ENCODE measurements around the gene ADAMTS17. TPM values are rescaled to one million over a fixed set of nuclear protein-coding genes. Genes with fewer than 3 reads are reported as not detected.
"Not testable (repeated sequence)": the region's sequence is repeated elsewhere in the genome, so short reads cannot be mapped to it uniquely, and the experiment has no call there.

The ADAMTS17 gene
- total RNA-seq, 1 donor from 2014 or later = 12.4 TPM

DNA sequence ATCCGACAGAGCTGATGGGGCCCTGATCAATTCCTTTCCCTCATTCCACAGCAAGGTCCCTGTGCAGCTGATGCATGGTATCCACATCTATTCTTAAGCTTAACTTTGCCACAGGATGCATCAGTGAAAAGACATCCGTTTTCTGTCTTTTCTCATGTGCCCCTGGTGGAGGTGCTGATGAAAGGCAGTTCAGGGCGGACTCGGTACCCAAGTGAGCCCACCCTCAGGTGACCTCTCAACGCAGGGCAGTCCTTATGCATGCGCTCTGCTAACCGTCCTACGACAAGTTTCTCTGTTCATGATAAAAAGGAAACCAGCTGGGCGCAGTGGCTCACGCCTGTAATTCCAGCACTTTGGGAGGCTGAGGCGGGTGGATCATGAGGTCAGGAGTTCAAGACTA lies 251.4 kb downstream of the ADAMTS17 start:
- DNase-seq = no peak

DNA sequence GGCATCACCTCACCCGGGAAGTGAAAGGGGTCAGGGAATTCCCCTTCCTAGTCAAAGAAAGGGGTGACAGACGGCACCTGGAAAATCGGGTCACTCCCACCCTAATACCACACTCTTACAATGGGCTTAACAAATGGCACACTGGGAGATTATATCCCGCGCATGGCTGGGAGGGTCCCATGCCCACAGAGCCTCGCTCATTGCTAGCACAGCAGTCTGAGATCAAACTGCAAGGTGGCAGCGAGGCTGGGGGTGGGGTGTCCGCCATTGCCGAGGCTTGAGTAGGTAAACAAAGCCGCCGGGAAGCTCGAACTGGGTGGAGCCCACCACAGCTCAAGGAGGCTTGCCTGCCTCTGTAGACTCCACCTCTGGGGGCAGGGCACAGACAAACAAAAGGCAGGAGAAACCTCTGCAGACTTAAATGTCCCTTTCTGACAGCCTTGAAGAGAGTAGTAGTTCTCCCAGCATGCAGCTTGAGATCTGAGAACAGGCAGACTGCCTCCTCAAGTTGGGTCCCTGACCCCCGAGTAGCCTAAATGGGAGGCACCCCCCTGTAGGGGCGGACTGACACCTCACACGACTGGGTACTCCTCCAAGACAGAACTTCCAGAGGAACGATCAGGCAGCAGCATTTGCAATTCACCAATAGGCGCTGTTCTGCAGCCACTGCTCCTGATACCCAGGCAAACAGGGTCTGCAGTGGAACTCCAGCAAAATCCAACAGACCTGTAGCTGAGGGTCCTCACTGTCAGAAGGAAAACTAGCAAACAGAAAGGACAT lies 257.5 kb downstream of the ADAMTS17 start:
- DNase-seq = not testable (repeated sequence)

DNA sequence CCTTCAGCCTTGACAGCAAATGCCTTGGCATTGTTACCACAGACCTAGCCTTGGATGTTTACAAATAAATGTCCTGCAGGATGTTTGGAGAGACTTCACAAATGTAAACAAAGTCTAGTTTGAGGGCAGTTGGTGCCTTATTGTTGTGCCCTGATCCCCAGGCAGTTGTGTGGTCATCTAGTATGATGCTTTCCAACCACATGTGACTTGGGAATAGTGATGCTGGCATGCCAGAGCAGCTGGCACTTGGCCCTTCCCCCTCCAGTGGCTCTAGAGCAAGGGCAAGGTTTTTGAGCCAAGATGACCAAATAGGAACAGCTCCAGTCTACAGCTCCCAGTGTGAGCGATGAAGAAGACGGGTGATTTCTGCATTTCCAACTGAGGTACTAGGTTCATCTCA lies 258.2 kb downstream of the ADAMTS17 start:
- DNase-seq = no peak

GRCh38 chr15:100082761-100083402 lies 258.9 kb downstream of the ADAMTS17 start:
- DNase-seq = no peak

DNA sequence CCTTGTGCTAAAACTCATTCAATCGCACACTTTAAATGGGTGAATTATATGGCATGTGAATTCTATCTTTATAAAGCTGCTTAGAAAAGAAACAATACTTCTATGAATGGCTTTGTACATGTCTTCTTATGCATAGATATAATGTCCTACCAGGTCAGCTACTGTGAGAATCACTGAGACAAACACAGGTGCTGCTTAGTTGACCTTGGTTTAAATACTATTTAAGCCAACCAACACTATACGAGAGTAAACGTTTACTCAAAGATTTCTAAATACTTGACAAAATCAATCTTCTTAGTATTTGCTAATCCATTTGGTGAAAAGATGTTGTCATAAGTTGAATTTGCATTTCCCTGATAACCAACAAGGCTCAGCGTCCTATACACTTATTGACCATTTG lies 260.3 kb downstream of the ADAMTS17 start:
- DNase-seq = no peak

- DNase-seq = no peak
Measured at GRCh38 chr15:100078511-100079220, 263.1 kb downstream of the ADAMTS17 start.

- DNase-seq = peak; percentile 30
Measured at GRCh38 chr15:100075229-100075628, 266.5 kb downstream of the ADAMTS17 start.

DNA sequence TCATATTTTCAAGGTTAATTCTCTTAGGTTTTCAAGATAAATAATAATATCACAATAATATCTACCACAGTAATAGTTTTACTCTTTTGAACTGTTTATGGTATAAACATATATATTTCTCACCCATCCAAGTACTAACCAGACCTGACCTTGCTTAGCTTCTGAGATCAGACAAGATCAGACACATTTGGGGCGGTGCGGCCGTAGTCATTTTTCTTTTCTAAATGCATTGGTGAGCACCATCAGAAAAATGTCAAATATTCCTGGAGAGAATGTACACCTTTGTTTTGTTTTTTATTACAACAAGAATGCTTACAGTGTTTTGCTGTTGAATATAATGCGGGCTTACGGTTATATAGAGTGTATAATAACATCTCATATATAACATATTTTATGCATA lies 267.8 kb downstream of the ADAMTS17 start:
- no peak for DNase-seq

- DNase-seq = not testable (repeated sequence)
Measured at GRCh38 chr15:100066521-100067280, 275.1 kb downstream of the ADAMTS17 start.

DNA sequence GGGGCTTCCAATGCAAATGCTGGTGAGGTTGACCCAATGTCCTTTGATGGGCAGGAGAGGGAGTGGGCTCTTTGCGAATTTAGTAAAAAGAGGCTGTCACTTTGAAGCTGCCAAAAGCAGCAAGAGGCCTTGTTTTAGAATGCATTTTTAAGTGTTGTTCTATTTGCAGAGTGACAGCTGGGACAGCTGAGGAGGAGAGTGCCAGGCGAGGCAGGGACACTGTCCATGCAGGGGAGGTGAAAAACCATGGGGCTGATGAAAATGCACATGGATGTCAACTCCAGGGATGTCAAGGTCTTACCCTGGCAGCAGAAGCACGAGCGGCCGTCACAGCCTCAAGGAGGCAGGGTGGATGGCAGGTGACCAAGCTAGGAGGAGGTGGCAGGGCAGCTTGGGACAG lies 279.8 kb downstream of the ADAMTS17 start:
- peak; percentile 70 for DNase-seq

GRCh38 chr15:100060276-100060926 lies 281.4 kb downstream of the ADAMTS17 start:
- peak; percentile 61 for DNase-seq

- DNase-seq = no peak
Measured at GRCh38 chr15:100059521-100059920, 282.3 kb downstream of the ADAMTS17 start.

- DNase-seq = no peak
Measured at GRCh38 chr15:100059094-100059493, 282.7 kb downstream of the ADAMTS17 start.

DNA sequence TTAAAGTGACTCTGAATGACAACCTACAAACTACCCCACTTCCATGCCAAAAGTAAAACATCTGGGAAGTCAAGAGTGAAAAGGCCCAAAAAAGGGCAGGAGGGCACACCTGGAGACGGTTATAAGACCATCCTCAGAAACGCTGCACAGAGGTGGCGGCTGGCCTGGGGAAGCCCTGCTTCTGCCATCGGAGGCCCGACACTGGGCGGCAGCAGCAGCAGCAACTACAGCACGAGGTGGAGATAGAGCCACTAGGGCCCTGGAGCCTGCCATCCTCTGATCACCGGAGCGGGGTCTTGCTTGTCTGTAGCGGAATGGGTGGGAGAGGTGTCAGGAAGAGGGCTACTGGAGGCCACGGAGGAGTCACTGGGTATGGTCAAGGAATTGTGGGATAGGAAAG lies 283.3 kb downstream of the ADAMTS17 start:
- DNase-seq = no peak

DNA sequence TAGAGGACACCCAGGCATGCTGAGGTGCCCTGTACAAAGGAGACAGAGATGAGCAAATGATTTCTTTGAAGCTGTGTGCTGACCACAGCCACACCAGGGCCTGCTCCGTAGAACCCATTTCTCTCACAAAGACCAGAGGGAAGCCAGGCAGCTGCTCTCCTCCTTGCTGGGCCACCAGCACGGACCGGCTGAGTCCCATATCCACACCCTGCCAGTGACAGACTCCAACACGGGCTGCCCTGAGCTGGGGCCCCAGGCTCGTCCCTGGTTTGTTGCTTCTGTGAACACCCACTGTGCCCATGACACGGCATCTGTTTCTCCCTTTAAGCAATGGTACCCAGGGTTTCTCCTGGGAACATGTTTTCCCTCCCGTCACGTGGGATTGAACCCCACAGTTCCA lies 284.5 kb downstream of the ADAMTS17 start:
- DNase-seq = no peak

- DNase-seq = no peak
Measured at GRCh38 chr15:100056411-100057072, 285.2 kb downstream of the ADAMTS17 start.

DNA sequence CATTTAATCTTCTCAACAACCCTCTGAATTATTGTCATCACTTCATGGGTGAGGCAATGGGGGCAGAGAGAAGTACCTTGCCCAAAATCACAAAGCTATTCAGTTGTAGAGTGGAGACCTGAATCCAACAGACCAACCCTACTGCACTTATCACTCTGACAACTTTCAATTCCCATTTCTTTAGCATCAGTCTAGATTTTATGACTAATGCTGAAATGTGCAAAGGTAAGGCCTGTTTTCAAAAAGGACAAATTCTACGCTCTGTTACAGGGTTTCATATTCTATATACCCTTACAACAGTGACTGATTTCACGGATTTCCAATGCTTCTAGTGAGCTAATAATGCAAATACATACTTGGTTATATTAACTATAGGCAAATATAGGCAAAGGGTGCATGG lies 286.0 kb downstream of the ADAMTS17 start:
- no peak for DNase-seq

GRCh38 chr15:100054539-100054938 lies 287.2 kb downstream of the ADAMTS17 start:
- DNase-seq = no peak

GRCh38 chr15:100053474-100054121 lies 288.2 kb downstream of the ADAMTS17 start:
- DNase-seq = no peak

GRCh38 chr15:100052716-100053473 lies 288.9 kb downstream of the ADAMTS17 start:
- DNase-seq = no peak

Measured in tongue (tissue), 2 donors.